Measurements from ENCODE around the gene PRDM2. TPM values are rescaled to one million over a fixed set of nuclear protein-coding genes. Genes with fewer than 3 reads are reported as not detected.

The PRDM2 gene
- total RNA-seq, 2 experiments from 2014 or later: 136 to 140 TPM

DNA sequence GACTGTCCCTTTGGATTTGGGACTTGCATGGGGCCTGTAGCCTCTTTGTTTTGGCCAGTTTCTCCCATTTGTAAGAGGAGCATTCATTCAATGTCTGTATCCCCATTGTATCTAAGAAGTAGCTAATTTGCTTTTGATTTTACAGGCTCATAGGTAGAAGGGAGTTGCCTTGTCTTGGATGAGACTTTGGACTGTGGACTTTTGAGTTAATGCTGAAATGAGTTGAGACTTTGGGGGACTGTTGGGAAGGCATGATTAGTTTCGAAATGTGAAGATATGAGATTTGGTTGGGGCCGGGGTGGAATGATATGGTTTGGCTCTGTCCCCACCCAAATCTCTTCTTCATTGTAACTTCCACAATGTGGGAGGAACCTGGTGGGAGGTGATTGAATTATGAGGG lies 151.7 kb downstream of the PRDM2 start:
- CTCF ChIA-PET: no interaction called here
- Histone ChIP-seq H3K4me1 (ENCODE audit: insufficient read depth, low read length) (no peaks in the 10 kb centered on the region), H3K4me3 (ENCODE audit: low read length) (no peak overlapping the region), H3K27ac (ENCODE audit: low read depth in 1 of 2, low read length in 2 of 2) (no peak overlapping the region), H3K9me3 (ENCODE audit: control insufficient read depth in 1 of 2, insufficient read depth in 1 of 2, low read length in 2 of 2) (peaks cover 4 to 11% of the 10 kb centered on the region in 2 experiments), H3K27me3 (ENCODE audit: control insufficient read depth in 1 of 2, insufficient read depth in 2 of 2, low read length in 2 of 2) (no peaks in the 10 kb centered on the region), H3K36me3 (ENCODE audit: insufficient read depth, low read length) (no peaks in the 10 kb centered on the region)
- intact Hi-C loops (cut with DNase I, micrococcal nuclease): no loop called here
- H3K36me3 Mint-ChIP-seq (ENCODE audit: low read depth): no peaks in the 10 kb centered on the region
- POLR2A ChIA-PET: no interaction called here
- H3K9me3 Mint-ChIP-seq: peaks cover 6% of the 10 kb centered on the region
- ATAC-seq (ENCODE audit: poor library complexity): no peak
- H3K4me1 Mint-ChIP-seq (ENCODE audit: low read depth): no peaks in the 10 kb centered on the region
- peaks cover 11% of the 10 kb centered on the region for H3K27me3 Mint-ChIP-seq
- TF ChIP-seq, protein P1, sequence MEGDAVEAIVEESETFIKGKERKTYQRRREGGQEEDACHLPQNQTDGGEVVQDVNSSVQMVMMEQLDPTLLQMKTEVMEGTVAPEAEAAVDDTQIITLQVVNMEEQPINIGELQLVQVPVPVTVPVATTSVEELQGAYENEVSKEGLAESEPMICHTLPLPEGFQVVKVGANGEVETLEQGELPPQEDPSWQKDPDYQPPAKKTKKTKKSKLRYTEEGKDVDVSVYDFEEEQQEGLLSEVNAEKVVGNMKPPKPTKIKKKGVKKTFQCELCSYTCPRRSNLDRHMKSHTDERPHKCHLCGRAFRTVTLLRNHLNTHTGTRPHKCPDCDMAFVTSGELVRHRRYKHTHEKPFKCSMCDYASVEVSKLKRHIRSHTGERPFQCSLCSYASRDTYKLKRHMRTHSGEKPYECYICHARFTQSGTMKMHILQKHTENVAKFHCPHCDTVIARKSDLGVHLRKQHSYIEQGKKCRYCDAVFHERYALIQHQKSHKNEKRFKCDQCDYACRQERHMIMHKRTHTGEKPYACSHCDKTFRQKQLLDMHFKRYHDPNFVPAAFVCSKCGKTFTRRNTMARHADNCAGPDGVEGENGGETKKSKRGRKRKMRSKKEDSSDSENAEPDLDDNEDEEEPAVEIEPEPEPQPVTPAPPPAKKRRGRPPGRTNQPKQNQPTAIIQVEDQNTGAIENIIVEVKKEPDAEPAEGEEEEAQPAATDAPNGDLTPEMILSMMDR (IDR thresholded peaks at IDR 0.05): no peak
- H3K27ac Mint-ChIP-seq: no peak overlapping the region
- H3K4me3 Mint-ChIP-seq: no peak overlapping the region
- DNase-seq: no peak

DNA sequence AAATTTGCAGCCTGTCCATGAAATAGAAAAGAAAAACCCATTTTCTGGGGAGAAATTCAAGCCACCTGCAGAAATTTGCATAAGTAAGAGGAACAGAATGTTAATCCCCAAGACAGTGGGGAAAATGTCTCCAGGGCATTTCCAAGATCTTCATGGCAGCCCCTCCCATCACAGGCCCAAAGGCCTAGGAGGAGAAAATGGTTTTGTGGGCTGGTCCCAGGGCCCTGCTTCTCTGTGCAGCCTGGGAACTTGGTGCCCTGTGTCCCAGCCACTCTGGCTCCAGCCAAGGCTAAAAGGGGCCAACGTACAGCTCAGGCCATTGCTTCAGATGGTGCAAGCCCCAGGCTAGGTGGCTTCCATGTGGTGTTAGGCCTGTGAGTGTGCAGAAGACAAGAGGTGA lies 155.6 kb downstream of the PRDM2 start:
- Histone ChIP-seq H3K27ac (ENCODE audit: low read depth in 1 of 2, low read length in 2 of 2) (no peak overlapping the region), H3K4me1 (ENCODE audit: insufficient read depth, low read length) (no peaks in the 10 kb centered on the region), H3K36me3 (ENCODE audit: insufficient read depth, low read length) (no peaks in the 10 kb centered on the region), H3K27me3 (ENCODE audit: control insufficient read depth in 1 of 2, insufficient read depth in 2 of 2, low read length in 2 of 2) (no peaks in the 10 kb centered on the region), H3K9me3 (ENCODE audit: control insufficient read depth in 1 of 2, insufficient read depth in 1 of 2, low read length in 2 of 2) (peaks cover 4 to 8% of the 10 kb centered on the region in 2 experiments), H3K4me3 (ENCODE audit: low read length) (no peak overlapping the region)
- ChIA-PET POLR2A (no interaction called here), CTCF (no interaction called here)
- H3K27ac Mint-ChIP-seq: no peak overlapping the region
- H3K4me3 Mint-ChIP-seq: no peak overlapping the region
- H3K9me3 Mint-ChIP-seq: peaks cover 6% of the 10 kb centered on the region
- TF ChIP-seq, protein P1 (IDR thresholded peaks at IDR 0.05): no peak
- intact Hi-C loops (cut with DNase I, micrococcal nuclease): no loop called here
- no peaks in the 10 kb centered on the region for H3K36me3 Mint-ChIP-seq (ENCODE audit: low read depth)
- ATAC-seq (ENCODE audit: poor library complexity) (no peak), DNase-seq (no peak)
- no peaks in the 10 kb centered on the region for H3K4me1 Mint-ChIP-seq (ENCODE audit: low read depth)
- peaks cover 5% of the 10 kb centered on the region for H3K27me3 Mint-ChIP-seq

DNA sequence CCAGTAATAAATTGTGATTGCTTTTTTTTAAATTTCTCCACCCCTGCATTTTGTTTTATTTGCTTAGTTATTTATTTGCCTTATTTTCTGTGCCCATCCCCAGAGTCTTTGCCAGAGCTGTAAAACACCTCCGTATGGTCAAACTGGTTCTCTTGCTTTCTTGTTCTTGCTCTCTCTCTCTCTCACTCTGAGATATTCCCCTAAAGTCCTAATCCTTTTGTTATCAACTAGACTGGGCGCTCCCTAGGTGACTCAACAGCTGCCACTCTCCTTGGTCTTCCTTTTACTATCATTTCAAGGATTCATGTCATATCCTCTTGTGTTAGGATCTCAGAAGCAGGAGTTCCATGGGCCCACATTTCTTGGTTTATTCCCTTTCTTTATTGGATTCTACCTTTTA lies 160.0 kb downstream of the PRDM2 start:
- DNase-seq (no peak), ATAC-seq (ENCODE audit: poor library complexity) (no peak)
- Mint-ChIP-seq H3K9me3 (peaks cover 3% of the 10 kb centered on the region), H3K36me3 (ENCODE audit: low read depth) (no peaks in the 10 kb centered on the region), H3K4me1 (ENCODE audit: low read depth) (no peaks in the 10 kb centered on the region), H3K4me3 (no peak overlapping the region), H3K27ac (no peak overlapping the region), H3K27me3 (peaks cover 30% of the 10 kb centered on the region)
- intact Hi-C loops (cut with DNase I, micrococcal nuclease): no loop called here
- TF ChIP-seq, protein P1 (IDR thresholded peaks at IDR 0.05): no peak
- Histone ChIP-seq H3K36me3 (ENCODE audit: insufficient read depth, low read length) (no peaks in the 10 kb centered on the region), H3K27ac (ENCODE audit: low read depth in 1 of 2, low read length in 2 of 2) (no peak overlapping the region), H3K9me3 (ENCODE audit: control insufficient read depth in 1 of 2, insufficient read depth in 1 of 2, low read length in 2 of 2) (peaks cover 4 to 8% of the 10 kb centered on the region in 2 experiments), H3K4me1 (ENCODE audit: insufficient read depth, low read length) (no peaks in the 10 kb centered on the region), H3K4me3 (ENCODE audit: low read length) (no peak overlapping the region), H3K27me3 (ENCODE audit: control insufficient read depth in 1 of 2, insufficient read depth in 2 of 2, low read length in 2 of 2) (peaks cover 0 to 9% of the 10 kb centered on the region in 2 experiments)
- CTCF ChIA-PET: no interaction called here
- POLR2A ChIA-PET: no interaction called here
